NCI-H1092 (cell line): Measurements from ENCODE around the gene MAP7D3.
"Not testable (repeated sequence)": the region's sequence is repeated elsewhere in the genome, so short reads cannot be mapped to it uniquely, and the experiment has no call there.

ENCODE experiments used
- DNase-seq: peaks from one replicate; lab custom pipeline; 2025; lab: John Stamatoyannopoulos, UW

The MAP7D3 gene, protein sequence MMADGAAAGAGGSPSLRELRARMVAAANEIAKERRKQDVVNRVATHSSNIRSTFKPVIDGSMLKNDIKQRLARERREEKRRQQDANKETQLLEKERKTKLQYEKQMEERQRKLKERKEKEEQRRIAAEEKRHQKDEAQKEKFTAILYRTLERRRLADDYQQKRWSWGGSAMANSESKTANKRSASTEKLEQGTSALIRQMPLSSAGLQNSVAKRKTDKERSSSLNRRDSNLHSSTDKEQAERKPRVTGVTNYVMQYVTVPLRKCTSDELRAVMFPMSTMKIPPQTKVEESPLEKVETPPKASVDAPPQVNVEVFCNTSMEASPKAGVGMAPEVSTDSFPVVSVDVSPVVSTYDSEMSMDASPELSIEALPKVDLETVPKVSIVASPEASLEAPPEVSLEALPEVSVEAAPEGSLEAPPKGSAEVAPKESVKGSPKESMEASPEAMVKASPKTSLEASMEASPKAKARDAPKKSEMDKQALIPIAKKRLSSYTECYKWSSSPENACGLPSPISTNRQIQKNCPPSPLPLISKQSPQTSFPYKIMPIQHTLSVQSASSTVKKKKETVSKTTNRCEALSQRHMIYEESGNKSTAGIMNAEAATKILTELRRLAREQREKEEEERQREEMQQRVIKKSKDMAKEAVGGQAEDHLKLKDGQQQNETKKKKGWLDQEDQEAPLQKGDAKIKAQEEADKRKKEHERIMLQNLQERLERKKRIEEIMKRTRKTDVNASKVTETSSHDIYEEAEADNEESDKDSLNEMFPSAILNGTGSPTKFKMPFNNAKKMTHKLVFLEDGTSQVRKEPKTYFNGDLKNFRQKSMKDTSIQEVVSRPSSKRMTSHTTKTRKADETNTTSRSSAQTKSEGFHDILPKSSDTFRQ

DNA sequence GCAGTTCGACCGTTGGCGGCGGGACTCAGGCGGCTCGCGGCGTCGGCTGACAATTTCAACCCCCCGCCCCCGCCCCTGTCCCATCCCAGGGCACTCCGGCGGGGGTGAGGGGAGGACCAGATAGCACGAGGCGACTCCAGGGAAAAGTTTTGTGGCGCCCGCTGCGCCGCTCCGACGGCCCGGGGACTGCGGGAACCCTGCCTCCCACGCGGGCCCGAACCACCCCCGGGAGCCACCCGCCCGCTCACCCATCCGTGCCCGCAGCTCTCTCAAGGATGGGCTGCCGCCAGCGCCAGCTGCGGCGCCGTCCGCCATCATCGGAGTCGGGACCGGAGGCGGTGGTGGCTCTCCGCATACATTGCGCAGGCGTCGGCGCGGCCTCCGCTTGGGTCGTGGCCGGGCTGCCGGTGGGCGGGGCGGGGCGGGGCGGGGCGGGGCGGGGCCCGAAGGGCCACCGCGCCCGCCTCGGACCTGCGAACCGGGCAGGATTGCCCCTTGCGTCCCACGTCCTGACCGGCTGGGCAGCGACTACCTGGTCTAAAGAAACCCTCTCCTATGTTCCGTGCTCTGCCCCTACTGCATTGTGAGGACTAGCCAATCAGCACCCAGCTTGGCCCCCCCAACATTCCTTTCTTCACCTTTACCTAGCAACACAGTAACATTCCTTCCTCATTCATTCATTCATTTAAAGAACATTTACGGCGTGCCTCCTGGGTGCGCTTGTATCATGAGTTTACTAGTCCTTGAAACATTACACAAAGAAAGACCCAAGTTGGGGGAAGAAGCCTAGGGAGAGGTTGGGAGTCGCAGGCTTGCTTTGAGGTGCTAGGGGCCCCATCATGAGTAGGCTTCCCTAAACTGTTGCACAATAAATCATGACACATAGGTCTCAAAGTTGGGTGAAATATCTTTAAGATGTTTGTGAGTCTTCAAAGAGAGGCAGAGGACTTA lies at the start of gene MAP7D3:
Gene MAP7D3 (minus strand): TSS at position 360 of the 951 bp plus-strand sequence. CDS start 42 bp downstream, at position 318.
- DNase-seq, result no peak

DNA sequence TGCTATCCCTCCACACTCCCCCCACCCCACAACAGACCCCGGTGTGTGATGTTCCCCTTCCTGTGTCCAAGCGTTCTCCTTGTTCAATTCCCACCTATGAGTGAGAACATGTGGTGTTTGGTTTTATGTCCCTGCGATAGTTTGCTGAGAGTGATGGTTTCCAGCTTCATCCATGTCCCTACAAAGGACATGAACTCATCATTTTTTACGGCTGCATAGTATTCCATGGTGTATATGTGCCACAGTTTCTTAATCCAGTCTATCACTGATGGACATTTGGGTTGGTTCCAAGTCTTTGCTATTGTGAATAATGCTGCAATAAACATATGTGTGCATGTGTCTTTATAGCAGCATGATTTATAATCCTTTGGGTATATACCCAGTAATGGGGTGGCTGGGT lies 49.5 kb upstream of the MAP7D3 start, which contains the start of gene ADGRG4:
Gene ADGRG4 (plus strand): TSS at position 243 of the 400 bp plus-strand sequence. CDS start 7,815 bp downstream, outside the sequence.
- not testable (repeated sequence) for DNase-seq

DNA sequence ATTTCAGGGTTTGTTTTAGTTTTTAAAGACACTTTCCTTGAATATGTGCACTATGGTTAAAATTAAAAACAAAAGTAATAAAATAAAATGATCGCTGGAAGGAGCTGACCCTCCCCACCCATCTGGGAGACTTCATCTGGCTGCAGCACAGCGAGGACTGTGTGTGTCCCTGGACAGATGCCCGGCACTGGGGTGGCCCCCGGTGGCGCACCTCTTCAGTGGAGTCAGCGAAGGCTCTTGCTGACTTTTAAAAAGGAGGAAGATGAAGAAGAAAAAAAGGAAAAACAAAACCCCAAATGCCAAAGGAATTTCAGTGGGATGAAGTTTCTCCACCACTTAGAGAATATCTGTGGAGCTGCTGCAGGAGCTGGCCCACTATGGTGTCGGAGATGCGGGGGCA lies 44.2 kb upstream of the MAP7D3 start:
- no peak for DNase-seq

DNA sequence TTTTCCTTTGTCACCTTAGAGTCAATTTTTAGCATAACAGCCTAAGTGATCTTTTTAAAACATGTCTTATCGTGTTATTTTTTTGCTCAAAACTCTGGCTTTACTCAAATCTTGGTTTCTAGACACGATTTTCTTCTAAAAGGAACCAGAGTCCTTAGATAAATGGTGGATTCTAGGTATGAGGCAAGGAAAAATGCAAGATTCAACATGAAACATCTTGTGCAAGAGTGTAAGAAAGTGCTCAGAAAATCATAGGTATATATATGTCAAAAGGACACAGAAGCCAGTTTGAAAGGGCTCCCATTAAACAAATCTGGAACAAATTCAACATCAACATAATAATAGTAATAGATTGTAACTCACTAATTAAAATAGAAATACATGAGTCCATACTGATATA lies 41.5 kb upstream of the MAP7D3 start:
- no peak for DNase-seq

DNA sequence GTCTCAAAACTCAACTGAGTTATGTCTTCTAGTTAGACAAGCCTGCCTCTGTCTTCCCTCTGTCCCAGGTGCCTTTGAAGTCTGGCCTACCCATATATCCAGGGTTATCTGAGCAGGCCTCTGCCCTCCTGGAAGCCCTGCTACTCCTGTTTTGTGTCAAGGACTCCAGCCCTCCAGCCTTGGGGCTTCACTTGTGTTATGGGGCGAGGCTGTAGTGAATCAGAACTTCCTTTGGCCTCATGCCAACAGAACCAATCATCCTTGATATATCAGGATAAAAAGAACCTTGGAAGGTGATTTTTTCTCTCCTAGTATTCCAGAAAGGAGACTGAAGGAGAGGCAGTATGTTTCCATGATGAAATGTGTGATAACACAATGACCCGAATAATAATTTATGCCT lies 40.6 kb upstream of the MAP7D3 start:
- DNase-seq, result no peak

DNA sequence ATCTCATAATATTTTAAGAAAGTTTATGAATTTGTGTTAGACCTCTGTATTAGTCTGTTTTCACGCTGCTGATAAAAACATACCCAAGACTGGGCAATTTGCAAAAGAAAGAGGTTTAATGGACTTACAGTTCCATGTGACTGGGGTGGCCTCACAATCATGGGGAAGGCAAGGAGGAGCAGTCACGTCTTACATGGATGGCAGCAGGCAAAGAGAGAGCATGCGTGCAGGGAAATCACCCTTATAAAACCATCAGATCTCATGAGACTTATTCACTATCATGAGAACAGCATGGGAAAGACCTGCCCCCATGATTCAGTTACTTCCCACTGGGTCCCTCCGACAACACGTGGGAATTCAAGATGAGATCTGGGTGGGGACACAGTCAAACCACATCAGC lies 35.2 kb upstream of the MAP7D3 start:
- DNase-seq, result not testable (repeated sequence)

DNA sequence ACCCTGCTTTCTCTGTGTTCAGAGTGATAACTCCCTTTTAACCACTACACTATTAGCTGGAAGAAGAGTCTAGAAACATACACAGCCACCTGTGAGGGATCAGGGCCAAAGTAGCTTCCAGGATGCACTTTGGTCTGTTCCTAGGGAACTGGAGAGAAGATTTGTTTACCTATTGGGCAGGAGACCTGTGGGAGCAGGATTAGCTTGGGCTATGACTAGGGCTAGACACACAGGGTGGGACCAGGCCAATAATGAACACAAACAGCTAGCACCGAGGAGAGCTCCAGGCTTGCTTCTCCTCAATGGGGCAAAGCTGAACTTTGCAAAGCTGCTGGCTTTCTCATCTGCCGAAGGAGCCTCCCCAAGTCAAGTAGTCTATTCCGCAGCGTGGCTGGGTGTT lies 24.4 kb upstream of the MAP7D3 start:
- no peak for DNase-seq

DNA sequence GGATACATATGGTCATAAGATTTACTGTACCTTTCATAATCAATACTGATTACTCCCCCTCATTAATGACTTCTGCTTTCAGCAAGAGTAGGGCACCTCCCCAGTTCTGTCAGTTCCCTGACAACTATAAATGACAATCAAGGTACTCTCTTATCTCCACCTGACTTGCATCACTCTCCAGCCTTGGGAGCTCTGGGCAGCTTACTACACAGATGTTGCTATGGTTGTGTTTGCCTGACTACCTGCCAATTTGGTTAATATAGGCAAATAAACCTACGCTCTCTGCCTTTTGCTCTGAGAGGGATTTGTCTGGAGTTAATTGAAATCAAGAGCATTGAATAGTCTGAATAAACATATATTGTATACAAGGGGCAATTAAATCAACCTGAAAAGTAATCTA lies 22.8 kb upstream of the MAP7D3 start:
- peak; percentile 25 for DNase-seq

DNA sequence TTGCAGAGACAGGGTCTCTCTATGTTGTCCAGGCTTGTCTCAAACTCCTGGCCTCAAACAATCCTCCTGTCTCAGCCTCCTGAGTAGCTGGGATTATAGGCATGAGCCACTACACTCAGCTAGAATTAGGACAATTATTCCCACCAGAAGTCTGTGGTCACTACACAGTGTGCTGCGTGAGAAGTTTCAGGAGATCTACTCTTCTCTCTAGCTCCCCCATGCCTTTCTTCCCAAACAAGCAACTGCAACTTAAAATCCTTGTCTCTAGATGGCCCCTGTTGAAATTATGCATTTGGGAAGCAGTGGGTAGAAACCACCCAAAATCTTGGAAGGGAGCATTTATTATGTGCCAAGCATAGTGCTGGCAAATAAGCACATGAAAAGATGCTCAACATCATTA lies 21.1 kb upstream of the MAP7D3 start:
- no peak for DNase-seq

DNA sequence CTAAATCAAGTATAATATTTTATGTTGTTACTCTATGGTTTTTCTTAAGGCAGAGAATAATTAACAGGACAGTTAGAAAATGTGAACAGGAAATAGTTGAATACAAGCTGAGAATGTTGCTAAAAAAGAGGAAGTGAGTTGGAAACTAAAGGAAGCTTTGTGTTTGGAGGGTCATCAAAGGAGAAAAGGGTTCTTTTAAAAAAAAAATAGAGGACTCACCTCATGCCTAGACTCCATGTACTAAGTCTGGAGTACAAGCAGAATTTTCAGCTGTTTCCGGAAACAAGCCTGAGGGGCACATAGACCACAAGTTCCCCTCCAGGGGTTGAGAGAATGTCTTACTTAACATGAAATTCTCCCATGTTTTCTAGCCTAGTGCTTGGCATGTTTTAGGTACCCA lies 20.1 kb upstream of the MAP7D3 start:
- DNase-seq, result no peak

DNA sequence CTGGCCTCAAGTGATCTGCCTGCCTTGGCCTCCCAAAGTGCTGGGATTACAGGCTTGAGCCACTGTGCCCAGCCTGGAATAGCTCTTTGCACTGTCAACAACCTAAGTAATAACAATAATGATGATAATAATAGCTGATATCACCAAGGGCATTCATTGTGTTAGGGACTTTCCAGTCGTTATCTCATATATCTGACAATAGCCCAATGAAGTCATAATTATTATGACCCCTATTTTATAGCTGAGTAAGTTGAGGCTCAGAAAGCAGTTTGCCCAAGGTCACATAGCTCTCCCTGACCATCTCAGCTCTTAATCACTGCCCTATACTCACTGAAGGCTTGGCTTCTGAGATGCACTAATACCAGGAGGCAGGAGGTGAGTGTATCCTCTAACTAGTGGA lies 18.7 kb upstream of the MAP7D3 start:
- no peak for DNase-seq

DNA sequence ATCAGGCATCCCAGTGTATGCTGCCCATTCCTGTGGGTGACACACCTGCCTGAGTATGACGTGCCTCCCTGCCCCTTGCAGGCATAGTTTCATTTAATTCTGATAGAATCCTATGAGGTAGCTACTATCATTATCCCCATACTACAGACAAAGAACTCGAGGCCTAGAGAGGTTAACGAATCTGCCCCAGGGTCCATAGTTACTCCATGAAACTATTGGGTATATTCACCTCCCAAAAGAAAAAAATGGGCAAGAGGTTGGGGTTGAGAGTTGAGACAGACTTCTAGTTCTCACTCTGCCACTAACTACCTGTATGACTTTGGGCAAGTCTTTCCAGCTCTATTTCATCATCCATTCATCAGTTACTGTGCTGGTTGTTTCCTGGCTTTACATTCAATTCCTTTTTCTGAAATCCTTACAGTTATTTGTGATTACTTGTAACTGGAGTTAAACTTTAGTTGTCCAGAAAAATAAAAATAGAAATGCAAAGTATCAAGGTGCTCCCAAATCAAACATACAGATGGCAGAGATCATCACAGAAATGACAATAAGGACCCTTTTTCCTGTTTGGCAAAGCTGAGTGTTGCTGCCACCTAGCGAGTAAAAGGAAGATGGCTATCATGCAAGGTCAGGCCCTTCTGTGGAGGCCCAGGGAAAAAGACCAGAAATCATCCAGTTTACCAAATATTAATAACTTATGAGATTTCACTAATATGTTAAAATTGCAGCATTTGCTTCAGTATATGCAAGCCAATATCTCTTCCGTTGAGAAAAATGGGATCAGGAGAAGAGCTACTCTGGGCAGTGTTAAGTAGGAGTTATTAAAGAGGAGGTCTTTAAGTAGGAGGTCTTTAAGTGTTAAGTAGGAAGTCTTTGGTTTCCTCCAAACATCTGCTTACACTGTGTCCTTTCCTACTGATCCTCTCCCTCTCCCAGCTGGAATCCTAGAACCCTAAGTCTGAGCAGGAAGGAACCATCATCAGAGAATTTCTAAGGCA lies 17.1 kb upstream of the MAP7D3 start:
- DNase-seq, result peak; percentile 4

DNA sequence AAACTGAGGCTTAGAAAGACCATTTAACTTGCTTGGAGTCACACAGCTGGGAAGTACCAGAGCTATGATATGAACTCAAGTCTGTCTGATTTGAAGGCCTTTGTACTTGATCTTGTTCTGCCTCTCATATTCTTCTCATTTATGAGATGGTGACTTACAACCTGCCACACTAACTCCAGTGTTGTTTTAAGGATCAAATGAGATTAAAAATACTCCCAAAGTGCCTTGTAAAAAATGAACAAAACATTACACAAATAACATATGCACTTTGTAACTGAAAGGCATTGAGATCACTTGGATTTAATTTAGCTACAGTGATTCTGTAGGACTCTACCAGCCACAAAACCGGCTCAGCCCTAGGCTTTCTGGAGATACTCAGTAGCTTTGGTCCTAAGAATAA lies 15.6 kb upstream of the MAP7D3 start:
- no peak for DNase-seq

DNA sequence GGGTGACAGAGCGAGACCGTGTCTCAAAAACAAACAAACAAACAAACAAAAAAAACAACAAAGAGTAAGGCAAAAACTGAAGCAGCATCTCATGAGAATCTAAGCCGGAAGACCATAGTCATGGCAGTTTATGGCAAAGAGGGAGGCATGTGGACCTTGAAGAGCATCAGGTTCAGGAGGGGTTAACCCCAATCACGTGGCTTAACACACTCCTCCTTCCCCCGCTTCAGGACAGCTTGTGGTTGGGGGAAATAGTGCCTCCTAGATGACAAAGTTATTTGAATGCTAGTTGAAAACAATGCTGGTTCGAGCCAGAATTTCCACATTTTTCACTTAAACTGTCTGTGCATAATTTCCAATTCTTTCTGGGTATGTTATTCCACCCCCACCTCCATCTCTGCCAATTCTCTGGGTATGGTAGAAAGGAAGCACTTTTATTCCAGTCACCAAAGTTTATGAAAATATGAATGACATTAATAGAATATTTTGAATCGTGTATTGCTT lies 11.7 kb upstream of the MAP7D3 start:
- DNase-seq, result no peak

DNA sequence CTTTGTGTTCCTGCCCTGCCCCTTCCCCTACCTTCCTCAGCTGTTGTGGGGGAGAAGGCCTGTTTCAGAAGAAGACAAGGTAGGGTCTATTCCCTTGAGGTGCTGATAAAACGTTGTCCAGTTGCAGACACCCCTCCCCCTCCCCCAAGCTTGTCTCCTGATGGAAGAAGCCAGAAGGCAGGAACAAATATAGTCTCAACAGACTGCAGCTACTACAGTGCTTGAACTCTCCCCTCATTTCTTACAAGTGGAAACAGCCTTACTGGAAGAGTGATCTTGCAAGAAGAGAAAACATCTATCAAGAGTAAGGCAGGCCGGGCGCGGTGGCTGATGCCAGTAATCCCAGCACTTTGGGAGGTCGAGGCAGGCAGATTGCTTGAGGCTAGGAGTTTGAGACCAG lies 11.0 kb upstream of the MAP7D3 start:
- DNase-seq, result no peak

DNA sequence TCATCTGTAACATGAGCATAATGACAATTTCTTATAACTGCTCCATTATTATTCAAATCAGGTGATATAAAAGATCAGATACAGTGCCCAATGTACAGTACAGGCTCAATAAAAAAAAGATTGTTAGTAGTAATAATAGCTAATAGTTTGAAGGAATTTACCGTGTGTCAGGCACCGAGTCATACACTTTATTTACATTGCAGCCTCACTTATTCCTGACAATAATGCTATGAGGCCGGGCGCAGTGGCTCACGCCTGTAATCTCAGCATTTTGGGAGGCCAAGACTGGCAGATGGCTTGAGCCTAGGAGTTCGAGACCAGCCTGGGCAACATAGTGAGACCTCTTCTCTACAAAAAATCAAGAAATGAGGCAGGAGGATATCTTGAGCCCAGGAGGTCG lies 10.1 kb upstream of the MAP7D3 start:
- DNase-seq, result no peak

DNA sequence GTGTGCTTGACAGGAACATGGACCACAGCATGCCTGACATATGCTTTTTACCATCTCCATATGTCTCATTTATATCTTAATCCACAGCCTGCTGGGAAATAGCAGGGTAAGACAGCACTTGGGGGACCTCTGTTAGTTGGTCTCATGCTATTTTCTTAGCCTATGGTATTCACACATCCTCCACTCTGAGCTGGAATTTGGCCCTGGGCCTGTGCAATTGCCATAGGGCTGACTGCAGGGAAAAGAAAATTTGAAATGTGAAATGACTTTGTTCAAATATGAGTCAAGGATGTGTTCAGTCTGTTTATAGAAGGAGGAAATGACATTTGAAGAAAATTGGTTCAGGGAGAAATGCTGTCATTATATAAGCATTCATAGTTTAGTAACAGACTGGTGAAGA lies 9.6 kb upstream of the MAP7D3 start:
- DNase-seq, result no peak

DNA sequence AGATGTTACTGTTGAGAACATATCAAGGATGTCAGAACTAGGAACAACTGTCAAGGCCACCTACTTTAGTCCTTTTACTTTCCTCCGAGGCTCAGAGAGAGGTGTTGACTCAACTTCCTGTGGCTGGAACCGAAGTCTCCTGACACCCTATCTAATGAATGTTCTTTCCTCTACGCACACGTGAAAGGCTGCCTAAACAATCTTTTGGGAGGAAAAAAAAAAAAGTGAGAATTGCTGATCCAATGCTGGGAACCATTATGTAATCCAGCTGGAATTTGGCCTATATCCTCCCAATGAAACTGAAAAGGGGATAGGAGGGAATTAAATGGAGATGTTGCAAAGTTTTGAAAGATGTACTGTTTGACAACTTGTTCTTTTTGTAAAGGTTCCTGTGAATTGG lies 8.3 kb upstream of the MAP7D3 start:
- no peak for DNase-seq

DNA sequence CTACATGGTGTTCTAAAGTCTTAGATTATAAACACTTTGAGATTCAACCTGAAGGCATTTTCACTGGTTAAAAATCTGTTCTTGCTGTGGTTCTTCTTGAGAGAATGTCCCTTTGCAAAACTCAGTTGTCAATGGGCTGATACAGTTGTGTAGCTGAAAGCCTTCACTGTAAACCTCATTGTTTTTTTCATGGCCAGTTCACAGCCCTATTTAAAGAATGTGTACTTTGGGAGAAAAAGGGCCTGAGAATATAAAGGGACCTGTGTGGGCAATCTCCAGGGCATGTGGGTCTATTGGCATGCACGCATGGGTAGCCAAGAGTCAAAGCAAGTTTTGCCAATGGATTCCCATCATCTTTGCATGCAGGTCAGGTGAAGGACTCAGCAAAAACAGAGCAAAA lies 7.8 kb upstream of the MAP7D3 start:
- no peak for DNase-seq

DNA sequence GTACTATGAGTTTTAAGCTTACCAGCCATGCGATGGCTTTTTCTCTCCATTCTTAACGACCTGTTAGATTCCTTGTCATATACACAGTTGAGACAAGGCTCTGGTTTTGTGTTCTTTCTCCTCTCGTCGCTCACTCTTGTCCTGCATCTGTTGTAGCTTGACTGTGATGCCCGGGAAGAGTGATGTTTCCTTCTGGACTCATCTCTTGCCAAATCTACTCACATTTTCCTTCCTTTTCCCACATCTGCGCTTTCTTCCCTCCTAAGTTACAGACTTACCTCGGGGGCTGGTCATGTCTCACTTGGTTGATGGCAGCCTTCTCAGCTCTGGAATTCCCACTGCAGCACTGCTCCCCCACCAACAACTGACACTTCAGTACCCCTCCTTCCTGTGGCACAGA lies 4.8 kb upstream of the MAP7D3 start:
- no peak for DNase-seq
